ENCODE data around the gene CLEC18A. TPM values are rescaled to one million over a fixed set of nuclear protein-coding genes. Genes with fewer than 3 reads are reported as not detected.
"Not testable (repeated sequence)": the region's sequence is repeated elsewhere in the genome, so short reads cannot be mapped to it uniquely, and the experiment has no call there.

CLEC18A gene
- total RNA-seq, 1 donor from 2014 or later: 0.35 TPM

GRCh38 chr16:69950411-69950810 lies 723 bp upstream of the CLEC18A start:
- not testable (repeated sequence) for DNase-seq (ENCODE audit: low spot score); ATAC-seq

- DNase-seq (ENCODE audit: low spot score); ATAC-seq: not testable (repeated sequence)
Measured at GRCh38 chr16:69951672-69952031, 518 bp downstream of the CLEC18A start.

- not testable (repeated sequence) for DNase-seq (ENCODE audit: low spot score); ATAC-seq
Measured at GRCh38 chr16:69952116-69952515, 982 bp downstream of the CLEC18A start.

GRCh38 chr16:69952572-69953355 lies 1.6 kb downstream of the CLEC18A start:
- ATAC-seq; DNase-seq (ENCODE audit: low spot score): not testable (repeated sequence)

- not testable (repeated sequence) for DNase-seq (ENCODE audit: low spot score); ATAC-seq
Measured at GRCh38 chr16:69954241-69954640, 3.1 kb downstream of the CLEC18A start.

GRCh38 chr16:69963312-69963711 lies 12.2 kb downstream of the CLEC18A start:
- not testable (repeated sequence) for DNase-seq (ENCODE audit: low spot score); ATAC-seq

GRCh38 chr16:69964960-69965660 lies 14.0 kb downstream of the CLEC18A start:
- ATAC-seq (peak; percentile 97), DNase-seq (ENCODE audit: low spot score) (peak; percentile 88)

- ATAC-seq: peak; percentile 55
Measured at GRCh38 chr16:69965661-69966054, 14.5 kb downstream of the CLEC18A start.

GRCh38 chr16:69967688-69968087 lies 16.6 kb downstream of the CLEC18A start:
- ATAC-seq; DNase-seq (ENCODE audit: low spot score): not testable (repeated sequence)

More at GRCh38 chr16:69965661-69966054, 14.5 kb downstream of the CLEC18A start:
- DNase-seq (ENCODE audit: low spot score): not testable (repeated sequence)

- ATAC-seq; DNase-seq (ENCODE audit: low spot score): not testable (repeated sequence)
Measured at GRCh38 chr16:69968125-69968524, 17.0 kb downstream of the CLEC18A start.

- ATAC-seq: peak; percentile 25
- not testable (repeated sequence) for DNase-seq (ENCODE audit: low spot score)
Measured at GRCh38 chr16:69969657-69970056, 18.5 kb downstream of the CLEC18A start.

GRCh38 chr16:69972120-69972519 lies 21.0 kb downstream of the CLEC18A start:
- DNase-seq (ENCODE audit: low spot score); ATAC-seq: not testable (repeated sequence)

- ATAC-seq; DNase-seq (ENCODE audit: low spot score): not testable (repeated sequence)
Measured at GRCh38 chr16:69972935-69973334, 21.8 kb downstream of the CLEC18A start.

GRCh38 chr16:69985196-69985595 lies 34.1 kb downstream of the CLEC18A start:
- ATAC-seq; DNase-seq (ENCODE audit: low spot score): not testable (repeated sequence)

GRCh38 chr16:69997956-69998355 lies 46.8 kb downstream of the CLEC18A start:
- ATAC-seq: not testable (repeated sequence)

GRCh38 chr16:69999801-70000200 lies 48.7 kb downstream of the CLEC18A start:
- DNase-seq (ENCODE audit: low spot score); ATAC-seq: not testable (repeated sequence)

More at GRCh38 chr16:69997956-69998355, 46.8 kb downstream of the CLEC18A start:
- DNase-seq (ENCODE audit: low spot score): not testable (repeated sequence)

- ATAC-seq; DNase-seq (ENCODE audit: low spot score): not testable (repeated sequence)
Measured at GRCh38 chr16:70003511-70003910, 52.4 kb downstream of the CLEC18A start.

- ATAC-seq; DNase-seq (ENCODE audit: low spot score): not testable (repeated sequence)
Measured at GRCh38 chr16:70008604-70009003, 57.5 kb downstream of the CLEC18A start.

- ATAC-seq; DNase-seq (ENCODE audit: low spot score): not testable (repeated sequence)
Measured at GRCh38 chr16:70010615-70011014, 59.5 kb downstream of the CLEC18A start.

- not testable (repeated sequence) for DNase-seq (ENCODE audit: low spot score)
- ATAC-seq: peak; percentile 37
Measured at GRCh38 chr16:70011120-70011519, 60.0 kb downstream of the CLEC18A start.

GRCh38 chr16:70012354-70012753 lies 61.2 kb downstream of the CLEC18A start:
- not testable (repeated sequence) for ATAC-seq; DNase-seq (ENCODE audit: low spot score)
